Prostate gland (tissue), 2 donors: ENCODE measurements around the gene PPP1R14C. TPM values are rescaled to one million over a fixed set of nuclear protein-coding genes. Genes with fewer than 3 reads are reported as not detected.
"Not testable (repeated sequence)": the region's sequence is repeated elsewhere in the genome, so short reads cannot be mapped to it uniquely, and the experiment has no call there.

Source experiments
- DNase-seq: peaks from one replicate; pipeline ENCODE4 v3.0.0-alpha.2; 2019; ENCODE audit warnings: low spot score
- H3K27ac ChIP-seq, 2 donors: fragments of 200-600 bp; sonication (generic); 2 replicates each; pipeline ENCODE4 v1.5.1; 2017 to 2019
- H3K27me3 ChIP-seq: fragments of 200-600 bp; sonication (generic); replicated peaks from 2 replicates; pipeline ENCODE4 v1.5.1; 2019; ENCODE audit not compliant: insufficient read depth
- H3K36me3 ChIP-seq, 2 donors: fragments of 200-600 bp; sonication (generic); 1 replicate in 1 of 2; 2 replicates in 1 of 2; pipeline versions ENCODE4 v1.5.1 to v1.8.1; 2017 to 2019
- H3K4me1 ChIP-seq: fragments of 200-600 bp; sonication (generic); replicated peaks from 2 replicates; pipeline ENCODE4 v1.5.1; 2019
- H3K4me3 ChIP-seq, 2 donors: fragments of 200-600 bp; sonication (generic); 2 replicates each; pipeline ENCODE4 v1.5.1; 2017 to 2019
- H3K9me3 ChIP-seq: fragments of 200-600 bp; sonication (generic); 2 replicates; pipeline ENCODE4 v1.5.1; 2017
- CTCF ChIP-seq, 4 experiments: fragments of 200-600 bp in 2 of 4; fragments of 450-650 bp in 2 of 4; sonication (generic) in 2 of 4; IDR thresholded peaks; 1 replicate in 3 of 4; 2 replicates in 1 of 4; pipeline ENCODE4 v1.5.1; 2016 to 2019; ENCODE audit warnings: antibody characterized with exemption in 4 of 4, mild to moderate bottlenecking in 2 of 4, moderate library complexity in 2 of 4
- POLR2A ChIP-seq: fragments of 450-650 bp; IDR thresholded peaks from one replicate; pipeline ENCODE4 v1.6.1; 2016; ENCODE audit warnings: antibody characterized with exemption, mild to moderate bottlenecking
- POLR2AphosphoS5 ChIP-seq: sonication (generic); formaldehyde crosslinking; IDR thresholded peaks from one replicate; pipeline ENCODE4 v1.6.1; 2017; ENCODE audit warnings: antibody characterized with exemption
- WGBS: methylation state at CpG from one replicate; pipeline ENCODE4 v1.1.5; 2018; 5-methylcytosine and 5-hydroxymethylcytosine counted together
- intact Hi-C: fragments of 100-400 bp; cut with DNase I; formaldehyde crosslinking; loops from one replicate; pipeline ENCODE4 v1.14.2; 2022
- total RNA-seq, 2 donors: library from RNA; depleted of rRNA; stranded (reverse); fragments of >200 nt; gene quantifications; one replicate each; pipeline ENCODE4 v1.1.0, GENCODE V29; 2016

The PPP1R14C gene
- total RNA-seq, 2 donors from 2014 or later = 3.4 to 14.8 TPM

GRCh38 chr6:150236544-150236943 lies 93.7 kb downstream of the PPP1R14C start:
- H3K4me3 ChIP-seq = no peak overlapping the region
- H3K27ac ChIP-seq = no peak overlapping the region
- WGBS = 75% methylated on average over 9 of the region's 9 CpGs
- TF ChIP-seq POLR2A (no peak), CTCF (IDR thresholded peaks at IDR 0.05) (no peak), POLR2AphosphoS5 (no peak)
- DNase-seq = no peak
- no peaks in the 10 kb centered on the region for H3K36me3 ChIP-seq
- no peaks in the 10 kb centered on the region for H3K27me3 ChIP-seq
- H3K4me1 ChIP-seq = no peaks in the 10 kb centered on the region
- intact Hi-C loops = no loop called here
- H3K9me3 ChIP-seq = no peaks in the 10 kb centered on the region

DNA sequence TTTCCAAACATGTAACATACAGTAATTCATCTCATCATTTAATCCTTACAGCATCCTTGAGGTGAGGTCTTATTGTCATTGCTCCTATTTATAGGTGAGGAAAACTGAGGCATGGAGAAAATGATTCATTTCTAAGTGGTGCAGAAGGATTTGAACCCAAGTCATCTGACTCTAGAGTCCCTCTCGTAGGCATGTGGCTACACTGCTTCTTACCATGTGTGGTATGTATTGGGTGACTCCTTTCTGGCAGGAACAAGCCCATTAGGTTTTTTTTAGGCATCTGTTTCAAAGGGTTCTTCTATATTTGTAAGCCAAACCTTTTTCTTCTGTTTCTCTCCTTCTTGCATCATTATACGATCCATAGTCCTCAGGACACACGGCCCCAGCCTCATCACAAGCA lies 94.8 kb downstream of the PPP1R14C start:
- H3K9me3 ChIP-seq = no peaks in the 10 kb centered on the region
- no peak for TF ChIP-seq CTCF (IDR thresholded peaks at IDR 0.05)
- intact Hi-C loops = no loop called here
- WGBS = 78% methylated on average over 3 of the region's 3 CpGs
- no peak for DNase-seq
- no peaks in the 10 kb centered on the region for H3K4me1 ChIP-seq
- no peak overlapping the region for H3K4me3 ChIP-seq
- no peaks in the 10 kb centered on the region for H3K36me3 ChIP-seq
- H3K27me3 ChIP-seq = no peaks in the 10 kb centered on the region
- H3K27ac ChIP-seq = no peak overlapping the region

DNA sequence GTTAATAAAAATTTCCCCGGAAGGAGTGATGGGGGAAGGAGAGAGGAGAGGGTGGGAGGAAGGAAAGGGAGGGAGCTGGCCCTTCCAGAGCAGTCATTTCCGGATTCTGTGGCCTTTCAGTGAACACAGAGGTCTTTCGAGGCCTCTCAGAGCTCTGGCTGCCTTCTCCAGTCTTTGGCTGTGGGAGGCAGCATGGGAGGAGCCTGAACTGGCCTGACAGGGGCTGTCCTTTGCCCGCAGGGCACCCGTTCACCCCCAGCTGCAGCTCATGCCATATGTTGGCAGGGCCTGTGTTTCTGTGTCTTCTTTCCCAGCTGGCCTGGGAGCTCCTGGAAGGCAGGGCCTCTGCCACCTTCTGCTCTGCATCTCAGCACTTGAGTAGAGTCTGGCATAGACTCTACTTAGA lies 95.5 kb downstream of the PPP1R14C start:
- DNase-seq = no peak
- no peak overlapping the region for H3K27ac ChIP-seq
- intact Hi-C loops = no loop called here
- H3K4me1 ChIP-seq = no peaks in the 10 kb centered on the region
- H3K27me3 ChIP-seq = no peaks in the 10 kb centered on the region
- H3K4me3 ChIP-seq = no peak overlapping the region
- no peaks in the 10 kb centered on the region for H3K36me3 ChIP-seq
- no peak for TF ChIP-seq POLR2AphosphoS5
- WGBS = 47% methylated on average over 5 of the region's 5 CpGs
- H3K9me3 ChIP-seq = no peaks in the 10 kb centered on the region

GRCh38 chr6:150238846-150239407 lies 96.1 kb downstream of the PPP1R14C start:
- intact Hi-C loops = no loop called here
- Histone ChIP-seq H3K36me3 (no peaks in the 10 kb centered on the region), H3K27ac (no peak overlapping the region), H3K4me1 (no peaks in the 10 kb centered on the region), H3K9me3 (no peaks in the 10 kb centered on the region), H3K4me3 (no peak overlapping the region), H3K27me3 (no peaks in the 10 kb centered on the region)
- whole genome bisulfite sequencing = 94% methylated on average over 6 of the region's 6 CpGs
- TF ChIP-seq POLR2A = no peak
- no peak for TF ChIP-seq CTCF (IDR thresholded peaks at IDR 0.05)
- TF ChIP-seq POLR2AphosphoS5 = no peak
- DNase-seq = no peak

DNA sequence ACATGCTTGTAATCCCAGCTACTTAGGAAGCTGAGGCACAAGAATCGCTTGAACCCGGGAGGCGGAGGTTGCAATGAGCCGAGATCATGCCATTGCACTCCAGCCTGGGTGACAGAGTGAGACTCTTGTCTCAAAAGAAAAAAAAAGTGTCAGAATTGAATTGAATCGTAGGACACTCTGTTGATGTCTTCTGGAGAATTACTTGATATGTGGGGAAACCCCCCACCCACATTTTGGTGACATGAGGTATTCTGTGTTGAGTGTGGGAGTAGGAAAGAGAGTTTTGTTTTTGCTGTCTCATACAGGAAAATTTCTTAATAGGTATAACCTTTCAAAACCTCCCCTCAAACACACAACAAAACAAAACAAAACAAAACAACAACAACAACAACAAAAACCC lies 98.9 kb downstream of the PPP1R14C start:
- intact Hi-C loops, DNase-seq: not testable (repeated sequence)

GRCh38 chr6:150243620-150244314 lies 100.9 kb downstream of the PPP1R14C start:
- Histone ChIP-seq H3K9me3 (no peaks in the 10 kb centered on the region), H3K4me1 (no peaks in the 10 kb centered on the region), H3K27me3 (no peaks in the 10 kb centered on the region), H3K4me3 (no peak overlapping the region), H3K27ac (no peak overlapping the region), H3K36me3 (no peaks in the 10 kb centered on the region)
- TF ChIP-seq POLR2A = no peak
- TF ChIP-seq CTCF (IDR thresholded peaks at IDR 0.05) = no peak
- TF ChIP-seq POLR2AphosphoS5 = no peak
- 88% methylated on average over 2 of the region's 2 CpGs for WGBS
- intact Hi-C loops = no loop called here
- DNase-seq = no peak

More for the DNA sequence above, 98.9 kb downstream of the PPP1R14C start:
- not testable (repeated sequence) for H3K4me3 ChIP-seq, H3K27me3 ChIP-seq, H3K9me3 ChIP-seq, H3K4me1 ChIP-seq, H3K36me3 ChIP-seq, H3K27ac ChIP-seq
- WGBS = 90% methylated on average over 5 of the region's 5 CpGs
